Type B pancreatic cell (in vitro differentiated cells): ENCODE data around the gene GATAD2B. TPM values are rescaled to one million over a fixed set of nuclear protein-coding genes. Genes with fewer than 3 reads are reported as not detected.

Experiments used
- DNase-seq: peaks from one replicate; pipeline ENCODE4 v3.0.0; 2021; ENCODE audit warnings: mixed read lengths; ENCODE audit not compliant: unreplicated experiment; ENCODE audit errors: extremely low spot score
- H3K27ac Mint-ChIP-seq: 2 replicates; pipeline ENCODE4 v1.8.0; 2021; ENCODE audit warnings: mild to moderate bottlenecking, mixed read lengths
- H3K27me3 Mint-ChIP-seq: 2 replicates; pipeline ENCODE4 v1.8.0; 2021; ENCODE audit warnings: mixed read lengths
- H3K36me3 Mint-ChIP-seq: 2 replicates; pipeline ENCODE4 v1.8.0; 2021; ENCODE audit warnings: mixed read lengths
- H3K4me1 Mint-ChIP-seq: one replicate; pipeline ENCODE4 v1.8.0; 2021; ENCODE audit warnings: mixed read lengths; ENCODE audit not compliant: unreplicated experiment
- H3K4me3 Mint-ChIP-seq: 2 replicates; pipeline ENCODE4 v1.8.0; 2021; ENCODE audit warnings: mild to moderate bottlenecking, mixed read lengths
- H3K9me3 Mint-ChIP-seq: 2 replicates; pipeline ENCODE4 v1.8.0; 2021; ENCODE audit warnings: mixed read lengths
- total RNA-seq: library from RNA; stranded (reverse); gene quantifications from 2 replicates; pipeline ENCODE4 v1.2.1, GENCODE V29; 2021; ENCODE audit warnings: low replicate concordance
- TF ChIP-seq, protein P1 (sequence below): fragments of 200-600 bp; sonication (generic); conservative IDR thresholded peaks from 2 replicates; pipeline ENCODE4 v1.5.0; 2021; ENCODE audit warnings: antibody characterized with exemption, mild to moderate bottlenecking

GATAD2B gene
- total RNA-seq, 1 donor from 2014 or later, result 51.4 TPM

- no peaks in the 10 kb centered on the region for H3K9me3 Mint-ChIP-seq
- peak overlapping the region; percentile 86 for H3K27ac Mint-ChIP-seq
- TF ChIP-seq, protein P1, sequence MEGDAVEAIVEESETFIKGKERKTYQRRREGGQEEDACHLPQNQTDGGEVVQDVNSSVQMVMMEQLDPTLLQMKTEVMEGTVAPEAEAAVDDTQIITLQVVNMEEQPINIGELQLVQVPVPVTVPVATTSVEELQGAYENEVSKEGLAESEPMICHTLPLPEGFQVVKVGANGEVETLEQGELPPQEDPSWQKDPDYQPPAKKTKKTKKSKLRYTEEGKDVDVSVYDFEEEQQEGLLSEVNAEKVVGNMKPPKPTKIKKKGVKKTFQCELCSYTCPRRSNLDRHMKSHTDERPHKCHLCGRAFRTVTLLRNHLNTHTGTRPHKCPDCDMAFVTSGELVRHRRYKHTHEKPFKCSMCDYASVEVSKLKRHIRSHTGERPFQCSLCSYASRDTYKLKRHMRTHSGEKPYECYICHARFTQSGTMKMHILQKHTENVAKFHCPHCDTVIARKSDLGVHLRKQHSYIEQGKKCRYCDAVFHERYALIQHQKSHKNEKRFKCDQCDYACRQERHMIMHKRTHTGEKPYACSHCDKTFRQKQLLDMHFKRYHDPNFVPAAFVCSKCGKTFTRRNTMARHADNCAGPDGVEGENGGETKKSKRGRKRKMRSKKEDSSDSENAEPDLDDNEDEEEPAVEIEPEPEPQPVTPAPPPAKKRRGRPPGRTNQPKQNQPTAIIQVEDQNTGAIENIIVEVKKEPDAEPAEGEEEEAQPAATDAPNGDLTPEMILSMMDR, result no peak
- peaks cover 5% of the 10 kb centered on the region for H3K36me3 Mint-ChIP-seq
- H3K4me1 Mint-ChIP-seq, result peaks cover 34% of the 10 kb centered on the region
- no peak for DNase-seq
- peak overlapping the region; percentile 97 for H3K4me3 Mint-ChIP-seq
- no peaks in the 10 kb centered on the region for H3K27me3 Mint-ChIP-seq
These were observed 35.0 kb upstream of the GATAD2B start for GRCh38 chr1:153957744-153958110.

- Mint-ChIP-seq H3K9me3 (no peaks in the 10 kb centered on the region), H3K27ac (peak overlapping the region; percentile 86), H3K36me3 (peaks cover 5% of the 10 kb centered on the region), H3K4me1 (peaks cover 34% of the 10 kb centered on the region), H3K4me3 (peak overlapping the region; percentile 97), H3K27me3 (no peaks in the 10 kb centered on the region)
- TF ChIP-seq, protein P1, result no peak
- no peak for DNase-seq
These were observed 34.4 kb upstream of the GATAD2B start for GRCh38 chr1:153956997-153957715.

DNA sequence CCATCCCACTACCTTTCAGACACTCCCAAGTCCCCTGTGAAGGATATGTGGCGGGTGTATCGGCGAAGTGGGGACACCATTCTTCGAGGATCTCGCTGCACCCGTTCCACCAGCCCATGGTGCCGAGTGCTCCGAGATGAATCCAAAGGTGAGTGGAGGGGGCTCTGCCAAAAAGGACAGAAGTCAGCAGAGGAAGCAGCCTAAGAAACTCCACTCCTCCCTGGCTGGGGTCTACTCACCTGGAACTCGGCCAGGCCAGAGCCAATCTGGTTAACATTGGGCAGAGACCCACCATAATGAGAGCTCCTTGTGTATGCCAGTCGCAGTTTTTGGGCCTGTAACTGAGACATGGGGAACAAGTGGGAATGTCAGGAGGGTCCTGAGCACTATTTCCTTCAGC, 32.1 kb upstream of the GATAD2B start:
- no peak for DNase-seq
- Mint-ChIP-seq H3K4me1 (peaks cover 23% of the 10 kb centered on the region), H3K36me3 (peaks cover 6% of the 10 kb centered on the region), H3K4me3 (no peak overlapping the region), H3K27ac (no peak overlapping the region), H3K27me3 (no peaks in the 10 kb centered on the region), H3K9me3 (no peaks in the 10 kb centered on the region)
- TF ChIP-seq, protein P1, result no peak

DNA sequence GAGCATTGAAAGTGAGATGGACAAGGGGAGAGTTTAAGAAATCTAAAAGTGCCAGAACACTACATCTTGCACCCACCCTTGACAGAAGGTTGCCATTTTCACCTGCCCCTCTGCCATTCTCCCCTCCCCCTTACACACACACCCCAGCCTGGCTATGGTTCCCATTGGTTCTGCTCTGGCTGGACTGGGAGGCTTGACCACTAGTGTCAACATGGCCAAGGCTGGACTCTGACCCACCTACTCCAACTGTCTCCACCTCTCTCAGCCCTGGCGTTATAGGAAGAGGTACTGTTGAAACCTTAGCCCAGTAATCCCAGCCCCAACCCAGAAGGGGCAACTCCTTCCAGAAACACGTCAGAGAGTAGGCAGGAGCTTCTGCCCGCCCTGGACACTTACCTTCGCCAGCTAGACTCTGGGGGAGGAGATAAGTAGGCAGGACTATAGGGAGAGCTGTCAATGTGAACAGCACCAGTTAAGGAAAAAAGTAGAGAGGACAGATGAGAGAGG, 31.1 kb upstream of the GATAD2B start:
- Mint-ChIP-seq H3K4me1 (peaks cover 19% of the 10 kb centered on the region), H3K4me3 (peak overlapping the region; percentile 7), H3K36me3 (peaks cover 6% of the 10 kb centered on the region), H3K27me3 (no peaks in the 10 kb centered on the region), H3K9me3 (no peaks in the 10 kb centered on the region), H3K27ac (peak overlapping the region; percentile 33)
- DNase-seq, result no peak
- TF ChIP-seq, protein P1, result no peak

DNA sequence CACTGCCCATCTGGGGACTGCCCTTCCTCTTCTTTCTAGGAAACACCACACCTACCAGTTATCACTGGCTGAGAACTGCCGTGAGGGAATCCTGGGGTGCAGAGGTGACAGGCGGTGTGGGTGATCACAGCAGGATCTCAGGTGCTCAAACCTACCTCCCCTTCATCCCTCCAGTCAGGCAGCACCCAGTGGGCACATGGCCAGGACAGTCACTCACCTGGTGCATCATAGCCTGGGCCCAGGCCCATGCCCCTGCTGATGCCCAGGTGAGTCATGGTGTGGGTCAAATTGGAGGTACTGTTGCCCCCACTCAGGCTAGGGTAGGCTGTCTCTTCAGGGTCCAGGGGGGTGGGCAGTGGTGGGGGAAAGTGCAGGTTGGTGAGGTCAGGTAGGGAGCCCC, 29.0 kb upstream of the GATAD2B start:
- no peak overlapping the region for H3K4me3 Mint-ChIP-seq
- H3K27ac Mint-ChIP-seq, result no peak overlapping the region
- no peaks in the 10 kb centered on the region for H3K9me3 Mint-ChIP-seq
- H3K27me3 Mint-ChIP-seq, result no peaks in the 10 kb centered on the region
- TF ChIP-seq, protein P1, result no peak
- DNase-seq, result no peak
- peaks cover 6% of the 10 kb centered on the region for H3K36me3 Mint-ChIP-seq
- H3K4me1 Mint-ChIP-seq, result peaks cover 7% of the 10 kb centered on the region
